Measurements from ENCODE around the gene LRRK1. TPM values are rescaled to one million over a fixed set of nuclear protein-coding genes. Genes with fewer than 3 reads are reported as not detected.

LRRK1 gene
- total and polyA plus RNA-seq, 2 of the 4 experiments (the other 2 are of a cell fraction) = 3.0 to 5.8 TPM

- H2BK20ac ChIP-seq (ENCODE audit: low read depth, low read length) = no peak overlapping the region
- H2BK120ac ChIP-seq (ENCODE audit: low read depth, low read length) = no peak overlapping the region
- H2BK15ac ChIP-seq (ENCODE audit: low read depth, low read length) = no peak overlapping the region
- H3K9ac ChIP-seq (ENCODE audit: low read depth, low read length) = no peak overlapping the region
- no peak overlapping the region for H3K4me3 ChIP-seq (ENCODE audit: insufficient read depth, low read depth, low read length)
- ChIA-PET POLR2A (ENCODE audit: unreplicated experiment) (no interaction called here), CTCF (no interaction called here)
- H2AK5ac ChIP-seq (ENCODE audit: low read depth, low read length) = no peak overlapping the region
- no peaks in the 10 kb centered on the region for H3K9me3 ChIP-seq (ENCODE audit: control insufficient read depth, insufficient read depth, low read length)
- no peak overlapping the region for H4K5ac ChIP-seq (ENCODE audit: low read depth, low read length)
- H3K4me1 ChIP-seq (ENCODE audit: control insufficient read depth, insufficient read depth, low read length) = no peaks in the 10 kb centered on the region
- no peak overlapping the region for H3K14ac ChIP-seq (replicated peaks; ENCODE audit: low read depth, low read length)
- H3K9me1 ChIP-seq (ENCODE audit: insufficient read depth, low read length) = 0 out of 2 replicates have a peak, but pooled peaks cover 3% of the 10 kb centered on the region
- H3K18ac ChIP-seq (ENCODE audit: low read depth, low read length) = no peak overlapping the region
- peaks cover 48% of the 10 kb centered on the region for H3K36me3 ChIP-seq (ENCODE audit: control insufficient read depth, insufficient read depth, low read length)
- no peaks in the 10 kb centered on the region for H4K20me1 ChIP-seq (ENCODE audit: insufficient read depth, low read length)
- H3K27ac ChIP-seq (ENCODE audit: insufficient read depth, low read length) = no peak overlapping the region
- H3K23ac ChIP-seq (ENCODE audit: low read depth, low read length) = no peak overlapping the region
- dilution Hi-C loops (cut with HindIII; ENCODE audit: low sequenced_read_pairs, unreplicated experiment) (no loop called here), intact Hi-C loops (cut with micrococcal nuclease) (no loop called here), in situ Hi-C loops (cut with MboI; ENCODE audit: low sequenced_read_pairs) (no loop called here)
- H3K79me1 ChIP-seq (ENCODE audit: low read depth in 1 of 2, low read length in 2 of 2) = no peaks in the 10 kb centered on the region
- no peak overlapping the region for H3K56ac ChIP-seq (ENCODE audit: extremely low read depth, insufficient read depth, low read length)
- H2AFZ ChIP-seq (replicated peaks; ENCODE audit: low read length, poor library complexity) = no peak overlapping the region
- BruUV-seq (replicated peaks) = no TSS peak
- TF ChIP-seq MAFK (IDR thresholded peaks at IDR 0.05; ENCODE audit: low read depth, low read length) = no peak
- no peak for TF ChIP-seq MAZ (IDR thresholded peaks at IDR 0.05; ENCODE audit: borderline replicate concordance, low read depth, low read length)
- TF ChIP-seq CTCF (conservative IDR thresholded peaks at IDR 0.05; ENCODE audit: low read depth, low read length) = no peak
- TF ChIP-seq CEBPB (IDR thresholded peaks at IDR 0.05; ENCODE audit: low read depth, low read length) = no peak
- no peak for TF ChIP-seq MXI1 (IDR thresholded peaks at IDR 0.05; ENCODE audit: borderline replicate concordance, low read depth, low read length)
- no peak for TF ChIP-seq POLR2A (IDR thresholded peaks at IDR 0.05; ENCODE audit: low read depth, low read length)
- TF ChIP-seq ELK1 (IDR thresholded peaks at IDR 0.05; ENCODE audit: borderline replicate concordance, low read depth, low read length) = no peak
- no peak for TF ChIP-seq NFE2L2 (IDR thresholded peaks at IDR 0.05; ENCODE audit: low read depth, low read length)
- no peak for TF ChIP-seq RAD21 (IDR thresholded peaks at IDR 0.05; ENCODE audit: low read length)
- no peak for TF ChIP-seq BHLHE40 (IDR thresholded peaks at IDR 0.05; ENCODE audit: low read depth, low read length)
- no peak overlapping the region for H3K4me2 ChIP-seq (ENCODE audit: low read depth, low read length)
- H2AK9ac ChIP-seq (replicated peaks; ENCODE audit: low read depth, low read length, poor library complexity) = no peak overlapping the region
- no peak overlapping the region for H3K4ac ChIP-seq (ENCODE audit: low read depth, low read length)
- no peaks in the 10 kb centered on the region for H3K27me3 ChIP-seq (ENCODE audit: control insufficient read depth, insufficient read depth, low read length)
- ATAC-seq (ENCODE audit: low read depth) (no peak), DNase-seq (no peak)
- no peak overlapping the region for H4K8ac ChIP-seq (ENCODE audit: low read depth in 2 of 2, low read length in 2 of 2)
- no peak overlapping the region for H2BK5ac ChIP-seq (ENCODE audit: low read depth, low read length, poor library complexity, severe bottlenecking)
- 75% methylated on average over 2 of the region's 2 CpGs; no CpG with 5 or more reads in 1 of the 2 experiments for WGBS, 2 experiments (ENCODE audit: extremely low coverage in 2 of 2, insufficient read length in 1 of 2)
- no peak overlapping the region for H4K91ac ChIP-seq (ENCODE audit: insufficient read depth, low read depth, low read length)
These were observed 136.3 kb downstream of the LRRK1 start for GRCh38 chr15:101055411-101055810.
